GM18907 (cell line): ENCODE results near the gene FOS.

Source experiments
- ATAC-seq: cut with Tn5 transposase; IDR thresholded peaks from one replicate; pipeline ENCODE4 v1.9.1; 2021; ENCODE audit warnings: mild to moderate bottlenecking, moderate library complexity; ENCODE audit not compliant: unreplicated experiment

The FOS gene

GRCh38 chr14:75249958-75250336 is 28.7 kb upstream of the FOS start:
- ATAC-seq = peak; percentile 26

GRCh38 chr14:75250800-75251199 is 27.8 kb upstream of the FOS start:
- ATAC-seq = no peak

- ATAC-seq = no peak
Observed at GRCh38 chr14:75252254-75252837, 26.3 kb upstream of the FOS start.

GRCh38 chr14:75254381-75254822 is 24.2 kb upstream of the FOS start:
- ATAC-seq = no peak

- ATAC-seq = no peak
Observed at GRCh38 chr14:75254901-75255584, 23.6 kb upstream of the FOS start.

GRCh38 chr14:75258079-75258802 is 20.4 kb upstream of the FOS start:
- no peak for ATAC-seq

- peak; percentile 97 for ATAC-seq
Observed at GRCh38 chr14:75258803-75259509, 19.7 kb upstream of the FOS start.

GRCh38 chr14:75259510-75259855 is 19.1 kb upstream of the FOS start:
- no peak for ATAC-seq

GRCh38 chr14:75260025-75260763 is 18.4 kb upstream of the FOS start:
- no peak for ATAC-seq

- ATAC-seq = no peak
Observed at GRCh38 chr14:75261820-75262219, 16.8 kb upstream of the FOS start.

GRCh38 chr14:75262641-75263040 is 16.0 kb upstream of the FOS start:
- no peak for ATAC-seq

- ATAC-seq = no peak
Observed at GRCh38 chr14:75264036-75264435, 14.6 kb upstream of the FOS start.

- no peak for ATAC-seq
Observed at GRCh38 chr14:75267141-75267721, 11.4 kb upstream of the FOS start.

- no peak for ATAC-seq
Observed at GRCh38 chr14:75268633-75269550, 9.7 kb upstream of the FOS start.

GRCh38 chr14:75271514-75271913 is 7.1 kb upstream of the FOS start:
- ATAC-seq = no peak

- ATAC-seq = no peak
Observed at GRCh38 chr14:75273272-75274049, 5.2 kb upstream of the FOS start.

GRCh38 chr14:75274050-75274898 is 4.4 kb upstream of the FOS start:
- ATAC-seq = no peak
